IMR-90 (cell line): Measurements from ENCODE around the gene KRR1. TPM values are rescaled to one million over a fixed set of nuclear protein-coding genes. Genes with fewer than 3 reads are reported as not detected.

Source experiments
- ATAC-seq: fragments of 200-7000 bp; cut with Tn5 transposase; 2 replicates; pipeline ENCODE4 v1.9.1; 2020; ENCODE audit warnings: low read depth, mild to moderate bottlenecking, moderate library complexity
- BruUV-seq: library from RNA; stranded (reverse); fragments of 400-500 nt; replicated peaks from 2 replicates; lab custom pipeline; 2021; lab: Mats Ljungman, UMichigan
- CTCF ChIA-PET: fragments of 300-600 bp; formaldehyde crosslinking; extraction: SDS; loops from one replicate; lab custom pipeline; 2021; ENCODE audit warnings: antibody characterized with exemption; lab: Yijun Ruan, JAX
- POLR2A ChIA-PET: fragments of 300-600 bp; sonication (Branson Sonifier 250); formaldehyde crosslinking; loops from one replicate; lab custom pipeline; 2022; ENCODE audit warnings: antibody characterized with exemption; ENCODE audit not compliant: unreplicated experiment; lab: Charles Lee
- DNase-seq: peaks from one replicate; pipeline ENCODE4 v3.0.0; 2013
- H2AFZ ChIP-seq: replicated peaks from 2 replicates; pipeline ENCODE3; 2013; ENCODE audit warnings: low read length, mild to moderate bottlenecking; ENCODE audit not compliant: poor library complexity
- H2AK5ac ChIP-seq: 2 replicates; pipeline ENCODE4 v1.6.1; 2013; ENCODE audit warnings: low read depth, low read length, inconsistent platforms
- H2AK9ac ChIP-seq: replicated peaks from 2 replicates; pipeline ENCODE3; 2013; ENCODE audit warnings: mild to moderate bottlenecking, low read depth, low read length, moderate library complexity; ENCODE audit not compliant: poor library complexity
- H2BK120ac ChIP-seq: 2 replicates; pipeline ENCODE4 v1.6.1; 2013; ENCODE audit warnings: low read depth, low read length, inconsistent platforms
- H2BK15ac ChIP-seq: 3 replicates; pipeline ENCODE4 v1.6.1; 2013; ENCODE audit warnings: low read depth, low read length, inconsistent platforms
- H2BK20ac ChIP-seq: 2 replicates; pipeline ENCODE4 v1.6.1; 2013; ENCODE audit warnings: low read depth, mild to moderate bottlenecking, inconsistent platforms, low read length, moderate library complexity
- H2BK5ac ChIP-seq: 2 replicates; pipeline ENCODE4 v1.6.1; 2013; ENCODE audit warnings: mild to moderate bottlenecking, low read depth, low read length, inconsistent platforms; ENCODE audit not compliant: poor library complexity, severe bottlenecking
- H3K14ac ChIP-seq: replicated peaks from 2 replicates; pipeline ENCODE4 v1.6.1; 2013; ENCODE audit warnings: low read depth, low read length, inconsistent platforms
- H3K18ac ChIP-seq: 2 replicates; pipeline ENCODE4 v1.6.1; 2013; ENCODE audit warnings: low read depth, low read length, control low read depth
- H3K23ac ChIP-seq: 2 replicates; pipeline ENCODE4 v1.6.1; 2013; ENCODE audit warnings: low read depth, low read length, inconsistent platforms
- H3K27ac ChIP-seq: 2 replicates; pipeline ENCODE4 v1.5.1; 2013; ENCODE audit warnings: mild to moderate bottlenecking, control low read depth, low read length; ENCODE audit not compliant: insufficient read depth
- H3K27me3 ChIP-seq: 2 replicates; pipeline ENCODE4 v1.6.1; 2013; ENCODE audit warnings: low read length; ENCODE audit not compliant: control insufficient read depth, insufficient read depth
- H3K36me3 ChIP-seq: 2 replicates; pipeline ENCODE4 v1.6.1; 2013; ENCODE audit warnings: low read length, mixed read lengths; ENCODE audit not compliant: control insufficient read depth, insufficient read depth
- H3K4ac ChIP-seq: 2 replicates; pipeline ENCODE4 v1.6.1; 2013; ENCODE audit warnings: low read depth, low read length, inconsistent platforms
- H3K4me1 ChIP-seq: 2 replicates; pipeline ENCODE4 v1.6.1; 2013; ENCODE audit warnings: low read length, mixed read lengths; ENCODE audit not compliant: control insufficient read depth, insufficient read depth
- H3K4me2 ChIP-seq: 2 replicates; pipeline ENCODE4 v1.6.1; 2013; ENCODE audit warnings: low read depth, mild to moderate bottlenecking, control low read depth, low read length, moderate library complexity
- H3K4me3 ChIP-seq: 2 replicates; pipeline ENCODE4 v1.5.1; 2013; ENCODE audit warnings: low read depth, mild to moderate bottlenecking, control low read depth, low read length, moderate library complexity; ENCODE audit not compliant: insufficient read depth
- H3K56ac ChIP-seq: 2 replicates; pipeline ENCODE4 v1.6.1; 2013; ENCODE audit warnings: low read length, inconsistent platforms; ENCODE audit not compliant: insufficient read depth; ENCODE audit errors: extremely low read depth
- H3K79me1 ChIP-seq, 2 experiments: 2 replicates each; pipeline ENCODE4 v1.6.1; 2013; ENCODE audit warnings: low read length in 2 of 2, inconsistent platforms in 1 of 2, low read depth in 1 of 2
- H3K9ac ChIP-seq: 2 replicates; pipeline ENCODE4 v1.6.1; 2013; ENCODE audit warnings: low read depth, low read length, control low read depth
- H3K9me1 ChIP-seq: 2 replicates; pipeline ENCODE4 v1.6.1; 2013; ENCODE audit warnings: low read length, inconsistent platforms; ENCODE audit not compliant: insufficient read depth
- H3K9me3 ChIP-seq: 2 replicates; pipeline ENCODE4 v1.6.1; 2013; ENCODE audit warnings: low read length; ENCODE audit not compliant: control insufficient read depth, insufficient read depth
- H4K20me1 ChIP-seq: 2 replicates; pipeline ENCODE4 v1.6.1; 2013; ENCODE audit warnings: low read length, inconsistent platforms; ENCODE audit not compliant: insufficient read depth
- H4K5ac ChIP-seq: 2 replicates; pipeline ENCODE4 v1.6.1; 2013; ENCODE audit warnings: mild to moderate bottlenecking, low read depth, low read length, control low read depth
- H4K8ac ChIP-seq, 2 experiments: 2 replicates each; pipeline ENCODE4 v1.6.1; 2013; ENCODE audit warnings: low read depth in 2 of 2, low read length in 2 of 2, control low read depth in 1 of 2, inconsistent platforms in 1 of 2
- H4K91ac ChIP-seq: 2 replicates; pipeline ENCODE4 v1.6.1; 2013; ENCODE audit warnings: low read depth, low read length, inconsistent platforms; ENCODE audit not compliant: insufficient read depth
- CEBPB ChIP-seq: IDR thresholded peaks from 2 replicates; pipeline ENCODE4 v1.6.1; 2012; ENCODE audit warnings: low read depth, low read length, improper control_type of control experiment
- CHD1 ChIP-seq: IDR thresholded peaks from 2 replicates; pipeline ENCODE4 v1.6.1; 2012; ENCODE audit warnings: low read depth, low read length, improper control_type of control experiment
- WGBS, 2 experiments: methylation state at CpG; one replicate each; pipeline versions ENCODE4 v1.1.5 to v1.1.7; 2013; ENCODE audit warnings: missing lambda C conversion rate in 2 of 2; ENCODE audit not compliant: insufficient read length in 1 of 2; ENCODE audit errors: extremely low coverage in 2 of 2; 5-methylcytosine and 5-hydroxymethylcytosine counted together
- dilution Hi-C: fragments of 300-500 bp; cut with HindIII; formaldehyde crosslinking; loops from one replicate; pipeline ENCODE4 v1.14.3; 2018; ENCODE audit warnings: low sequenced_read_pairs; ENCODE audit not compliant: unreplicated experiment
- in situ Hi-C: fragments of 300-500 bp; cut with MboI; formaldehyde crosslinking; loops from 3 replicates; pipeline ENCODE4 v1.14.3; 2019; ENCODE audit warnings: low sequenced_read_pairs, inconsistent platforms, mixed read lengths
- intact Hi-C: fragments of 100-400 bp; cut with micrococcal nuclease; formaldehyde crosslinking; loops from 2 replicates; pipeline ENCODE4 v1.10.0; 2022
- polyA plus RNA-seq, 3 experiments: library from polyadenylated mRNA; depleted of rRNA; stranded (reverse); fragments of >200 nt; gene quantifications; 2 replicates each; pipeline ENCODE4 v1.2.3, GENCODE V29; 2012; ENCODE audit warnings: low replicate concordance in 1 of 3
- total RNA-seq: library from RNA; depleted of rRNA; stranded (reverse); fragments of >200 nt; gene quantifications from 2 replicates; pipeline ENCODE4 v1.2.3, GENCODE V29; 2012
- TF ChIP-seq, protein P1 (sequence below): fragments of 150-350 bp; IDR thresholded peaks from 2 replicates; pipeline ENCODE4 v1.6.1; 2017; ENCODE audit warnings: mild to moderate bottlenecking, antibody characterized with exemption, low read length, low read depth

The KRR1 gene
- total and polyA plus RNA-seq, 2 of the 4 experiments (the other 2 are of a cell fraction): 18.3 to 31.4 TPM

DNA sequence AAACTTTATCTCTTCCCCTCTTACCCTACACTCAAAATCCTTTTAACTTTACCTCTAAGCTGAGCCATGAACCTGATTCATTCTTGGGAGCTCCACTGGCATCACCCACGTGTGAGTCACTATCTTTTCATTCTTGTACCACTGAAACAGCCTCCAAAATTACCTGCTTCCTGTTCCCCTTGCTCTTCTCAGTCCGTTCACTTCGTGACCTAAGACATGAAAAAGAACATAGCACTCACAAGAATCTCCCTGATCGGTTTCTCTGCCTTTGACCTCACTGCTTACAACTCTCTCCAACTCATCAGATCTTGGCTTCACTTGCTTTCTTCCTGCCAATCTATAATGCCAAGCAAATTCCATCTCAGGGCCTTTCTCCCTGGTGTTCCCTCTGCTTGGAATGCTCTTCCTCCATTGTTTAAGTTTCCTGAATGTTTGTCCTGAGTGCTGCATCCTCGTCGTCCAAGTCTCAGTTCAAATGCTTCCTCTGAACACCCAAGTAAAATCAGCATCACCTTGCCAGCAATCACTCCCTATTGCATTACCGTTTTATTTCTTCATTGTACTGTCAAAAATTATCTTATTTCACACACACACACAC lies 21.7 kb downstream of the KRR1 start:
- Histone ChIP-seq H3K9me3 (no peaks in the 10 kb centered on the region), H4K8ac (peak overlapping the region in 1 of 2 experiments; percentile 20; a peak in 3 of 4 replicates), H3K4me2 (peak overlapping the region; percentile 53; the same call in 1 of the 2 replicates), H2BK20ac (peak overlapping the region; percentile 45), H3K56ac (no peak overlapping the region), H3K4ac (peak overlapping the region; percentile 33; the same call in 1 of the 2 replicates), H3K23ac (peak overlapping the region; percentile 43), H3K4me3 (no peak overlapping the region), H3K14ac (0 out of 2 replicates have a peak overlapping the region, but pooled peaks have one; percentile 30), H2AFZ (no peak overlapping the region), H4K91ac (peak overlapping the region; percentile 4; the same call in 1 of the 2 replicates), H2BK120ac (peak overlapping the region; percentile 33; the same call in 1 of the 2 replicates), H2AK9ac (no peak overlapping the region), H2BK5ac (peak overlapping the region; percentile 69), H4K20me1 (0 out of 2 replicates have a peak, but pooled peaks cover 3% of the 10 kb centered on the region), H3K36me3 (peaks cover 26% of the 10 kb centered on the region), H3K4me1 (peaks cover 7% of the 10 kb centered on the region), H3K18ac (peak overlapping the region; percentile 2; the same call in 1 of the 2 replicates), H3K27me3 (no peaks in the 10 kb centered on the region), H3K9me1 (peaks cover 6% of the 10 kb centered on the region), H4K5ac (no peak overlapping the region), H3K79me1 (peaks cover 26 to 59% of the 10 kb centered on the region in 2 experiments), H3K9ac (no peak overlapping the region), H3K27ac (peak overlapping the region; percentile 13; the same call in 1 of the 2 replicates), H2BK15ac (peak overlapping the region; percentile 12; the same call in 1 of the 3 replicates), H2AK5ac (peak overlapping the region; percentile 0; the same call in 1 of the 2 replicates)
- ATAC-seq: peak; percentile 31
- POLR2A ChIA-PET: no interaction called here
- BruUV-seq: no TSS peak
- CTCF ChIA-PET: no interaction called here
- intact Hi-C loops: loop anchor here (1.0 to 10.0 kb wide), 5 partner anchors 99 to 955 kb away; partner anchors contain the start of genes ATXN7L3B, GLIPR1L1 and GLIPR1L2
- dilution Hi-C loops: no loop called here
- no peak for TF ChIP-seq CHD1
- TF ChIP-seq CEBPB: no peak
- TF ChIP-seq, protein P1, sequence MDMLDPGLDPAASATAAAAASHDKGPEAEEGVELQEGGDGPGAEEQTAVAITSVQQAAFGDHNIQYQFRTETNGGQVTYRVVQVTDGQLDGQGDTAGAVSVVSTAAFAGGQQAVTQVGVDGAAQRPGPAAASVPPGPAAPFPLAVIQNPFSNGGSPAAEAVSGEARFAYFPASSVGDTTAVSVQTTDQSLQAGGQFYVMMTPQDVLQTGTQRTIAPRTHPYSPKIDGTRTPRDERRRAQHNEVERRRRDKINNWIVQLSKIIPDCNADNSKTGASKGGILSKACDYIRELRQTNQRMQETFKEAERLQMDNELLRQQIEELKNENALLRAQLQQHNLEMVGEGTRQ: no peak
- WGBS, 2 experiments: 46% methylated on average over 7 of the region's 7 CpGs; no CpG with 5 or more reads in 1 of the 2 experiments
- in situ Hi-C loops: loop anchor here (5.0 to 10.0 kb wide), 2 partner anchors 105 to 157 kb away; partner anchors contain the start of genes CAPS2 and GLIPR1L1
- peak; percentile 63 for DNase-seq
